H9 (cell line): ENCODE data around the gene GABPB2. TPM values are rescaled to one million over a fixed set of nuclear protein-coding genes. Genes with fewer than 3 reads are reported as not detected.

Source experiments
- DNase-seq: peaks from one replicate; pipeline ENCODE4 v3.0.0-alpha.2; 2017
- H2AFZ ChIP-seq: one replicate; pipeline ENCODE4 v1.6.1; 2013; ENCODE audit warnings: mild to moderate bottlenecking, low read length, control low read depth, moderate library complexity
- H2AK5ac ChIP-seq: 2 replicates; pipeline ENCODE4 v1.6.1; 2013; ENCODE audit warnings: low read length, control low read depth, mixed read lengths; ENCODE audit not compliant: insufficient read length
- H2BK120ac ChIP-seq: one replicate; pipeline ENCODE4 v1.6.1; 2013; ENCODE audit warnings: low read depth, mild to moderate bottlenecking, low read length, control low read depth, inconsistent platforms; ENCODE audit not compliant: poor library complexity, severe bottlenecking
- H2BK12ac ChIP-seq: 2 replicates; pipeline ENCODE4 v1.6.1; 2013; ENCODE audit warnings: low read length, control low read depth, mixed read lengths, low read depth; ENCODE audit not compliant: insufficient read length
- H2BK15ac ChIP-seq: 2 replicates; pipeline ENCODE4 v1.6.1; 2013; ENCODE audit warnings: low read depth, low read length, control low read depth
- H2BK20ac ChIP-seq: one replicate; pipeline ENCODE4 v1.6.1; 2013; ENCODE audit warnings: low read depth, mild to moderate bottlenecking, low read length, control low read depth, inconsistent platforms; ENCODE audit not compliant: poor library complexity, severe bottlenecking
- H2BK5ac ChIP-seq: 2 replicates; pipeline ENCODE4 v1.6.1; 2013; ENCODE audit warnings: low read length, control low read depth, mixed read lengths; ENCODE audit not compliant: insufficient read length
- H3K14ac ChIP-seq: 2 replicates; pipeline ENCODE4 v1.6.1; 2013; ENCODE audit warnings: low read length, control low read depth; ENCODE audit not compliant: insufficient read depth
- H3K18ac ChIP-seq: 2 replicates; pipeline ENCODE4 v1.6.1; 2013; ENCODE audit warnings: low read depth, mild to moderate bottlenecking, mixed read lengths, low read length, control low read depth; ENCODE audit not compliant: insufficient read length
- H3K23ac ChIP-seq: 2 replicates; pipeline ENCODE4 v1.6.1; 2013; ENCODE audit warnings: low read length, control low read depth, mixed read lengths, low read depth; ENCODE audit not compliant: insufficient read length
- H3K23me2 ChIP-seq: 2 replicates; pipeline ENCODE4 v1.6.1; 2013; ENCODE audit warnings: low read depth, mild to moderate bottlenecking, mixed read lengths, low read length, control low read depth; ENCODE audit not compliant: insufficient read length, poor library complexity, severe bottlenecking
- H3K27ac ChIP-seq: 2 replicates; pipeline ENCODE4 v1.5.1; 2013; ENCODE audit warnings: low read length, control low read depth, mixed read lengths, low read depth; ENCODE audit not compliant: insufficient read length
- H3K27me3 ChIP-seq: 2 replicates; pipeline ENCODE4 v1.6.1; 2013; ENCODE audit warnings: low read length, control low read depth, inconsistent platforms; ENCODE audit not compliant: insufficient read depth
- H3K4ac ChIP-seq: 2 replicates; pipeline ENCODE4 v1.6.1; 2013; ENCODE audit warnings: low read depth, mild to moderate bottlenecking, control low read depth, inconsistent platforms, low read length, moderate library complexity
- H3K4me1 ChIP-seq: 2 replicates; pipeline ENCODE4 v1.6.1; 2013; ENCODE audit warnings: low read length, control low read depth, inconsistent platforms; ENCODE audit not compliant: insufficient read depth
- H3K4me2 ChIP-seq: 2 replicates; pipeline ENCODE4 v1.6.1; 2013; ENCODE audit warnings: low read length, control low read depth, mixed read lengths; ENCODE audit not compliant: insufficient read length, insufficient read depth
- H3K56ac ChIP-seq: 2 replicates; pipeline ENCODE4 v1.6.1; 2013; ENCODE audit warnings: low read depth, mild to moderate bottlenecking, mixed read lengths, low read length, control low read depth; ENCODE audit not compliant: insufficient read length
- H3K79me1 ChIP-seq: 2 replicates; pipeline ENCODE4 v1.6.1; 2013; ENCODE audit warnings: low read depth, mild to moderate bottlenecking, moderate library complexity, low read length, control low read depth, inconsistent platforms; ENCODE audit not compliant: insufficient read depth, poor library complexity, severe bottlenecking
- H3K79me2 ChIP-seq: 2 replicates; pipeline ENCODE4 v1.6.1; 2013; ENCODE audit warnings: low read length, control low read depth, inconsistent platforms; ENCODE audit not compliant: insufficient read depth
- H3K9ac ChIP-seq: 2 replicates; pipeline ENCODE4 v1.6.1; 2013; ENCODE audit warnings: low read length, control low read depth, mixed read lengths; ENCODE audit not compliant: insufficient read length; ENCODE audit errors: extremely low read depth
- H3K9me3 ChIP-seq: one replicate; pipeline ENCODE4 v1.6.1; 2013; ENCODE audit warnings: low read depth, low read length, inconsistent platforms; ENCODE audit not compliant: control insufficient read depth
- H3T11ph ChIP-seq: one replicate; pipeline ENCODE4 v1.6.1; 2013; ENCODE audit warnings: mild to moderate bottlenecking, low read length, control low read depth, inconsistent platforms
- H4K20me1 ChIP-seq: one replicate; pipeline ENCODE4 v1.6.1; 2013; ENCODE audit not compliant: control insufficient read depth, insufficient read length, insufficient read depth
- H4K5ac ChIP-seq: 2 replicates; pipeline ENCODE4 v1.6.1; 2013; ENCODE audit warnings: low read depth, mild to moderate bottlenecking, mixed read lengths, low read length, control low read depth; ENCODE audit not compliant: insufficient read length
- H4K8ac ChIP-seq: replicated peaks from 2 replicates; pipeline ENCODE4 v1.6.1; 2013; ENCODE audit warnings: low read length, control low read depth, mixed read lengths, low read depth; ENCODE audit not compliant: insufficient read length
- H4K91ac ChIP-seq: 2 replicates; pipeline ENCODE4 v1.6.1; 2013; ENCODE audit warnings: low read depth, mild to moderate bottlenecking, moderate library complexity, mixed read lengths, low read length, control low read depth; ENCODE audit not compliant: insufficient read length
- H3K27ac Mint-ChIP-seq, 3 experiments: 2 replicates in 2 of 3; 3 replicates in 1 of 3; pipeline ENCODE4 v1.8.0; 2020 to 2021; ENCODE audit warnings: mixed read lengths in 3 of 3, mild to moderate bottlenecking in 1 of 3, moderate library complexity in 1 of 3
- H3K27me3 Mint-ChIP-seq: 2 replicates; pipeline ENCODE4 v1.8.0; 2021; ENCODE audit warnings: low read depth, mild to moderate bottlenecking, moderate library complexity, mixed read lengths
- H3K36me3 Mint-ChIP-seq, 3 experiments: 2 replicates in 2 of 3; 3 replicates in 1 of 3; pipeline ENCODE4 v1.8.0; 2020 to 2021; ENCODE audit warnings: low read depth in 3 of 3, mixed read lengths in 3 of 3; ENCODE audit not compliant: insufficient read depth in 1 of 3
- H3K4me1 Mint-ChIP-seq, 2 experiments: 2 replicates each; pipeline ENCODE4 v1.8.0; 2020; ENCODE audit warnings: mixed read lengths in 2 of 2
- H3K4me3 Mint-ChIP-seq, 2 experiments: 2 replicates in 1 of 2; 3 replicates in 1 of 2; pipeline ENCODE4 v1.8.0; 2020 to 2021; ENCODE audit warnings: mild to moderate bottlenecking in 2 of 2, mixed read lengths in 2 of 2, moderate library complexity in 1 of 2
- H3K9me3 Mint-ChIP-seq, 2 experiments: 2 replicates in 1 of 2; 3 replicates in 1 of 2; pipeline ENCODE4 v1.8.0; 2020; ENCODE audit warnings: mild to moderate bottlenecking in 2 of 2, mixed read lengths in 2 of 2, moderate library complexity in 1 of 2
- WGBS: extraction: QIAGEN DNeasy Blood & Tissue Kit; methylation state at CpG from one replicate; pipeline ENCODE4 v1.1.7; 2013; ENCODE audit warnings: missing lambda C conversion rate, low lambda C conversion rate, mixed read lengths; ENCODE audit not compliant: insufficient read length; ENCODE audit errors: extremely low coverage; 5-methylcytosine and 5-hydroxymethylcytosine counted together
- total RNA-seq: library from RNA; stranded (reverse); gene quantifications from 2 replicates; pipeline ENCODE4 v1.2.1, GENCODE V29; 2021
- TF ChIP-seq, protein P1 (sequence below): fragments of 200-600 bp; sonication (generic); conservative IDR thresholded peaks from 3 replicates; pipeline ENCODE4 v1.8.0; 2021; ENCODE audit warnings: antibody characterized with exemption, mild to moderate bottlenecking

The GABPB2 gene
- total RNA-seq, 1 experiment from 2014 or later = 4.1 TPM

DNA sequence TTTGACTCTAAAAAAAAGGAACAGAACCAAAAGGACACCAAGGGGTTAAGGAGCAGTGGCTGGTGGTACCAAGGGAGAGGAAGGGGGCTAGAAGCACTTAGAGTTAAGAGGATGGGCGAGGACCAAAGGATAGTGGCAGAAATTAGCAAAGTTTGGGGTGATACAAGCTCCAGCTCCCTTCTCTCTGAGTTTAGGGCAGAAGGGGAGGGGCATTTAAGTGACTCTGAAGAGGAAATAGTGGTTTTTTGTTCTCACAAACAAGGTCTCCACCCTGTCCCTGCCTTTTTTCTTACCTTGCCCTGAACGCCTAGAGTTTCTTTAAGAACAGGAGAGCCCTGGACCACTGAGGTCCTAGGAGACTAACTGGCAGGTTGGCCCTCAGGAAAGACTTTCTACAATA, 14.4 kb upstream of the GABPB2 start:
- Histone ChIP-seq H3K23me2 (peaks cover 22% of the 10 kb centered on the region), H3K79me1 (peaks cover 12% of the 10 kb centered on the region), H2AK5ac (no peak overlapping the region), H3K56ac (no peak overlapping the region), H3K18ac (no peak overlapping the region), H2BK120ac (no peak overlapping the region), H3K23ac (no peak overlapping the region), H2AFZ (no peak overlapping the region), H2BK20ac (no peak overlapping the region), H4K5ac (no peak overlapping the region), H2BK15ac (no peak overlapping the region), H3K79me2 (peaks cover 18% of the 10 kb centered on the region; the same call in 1 of the 2 replicates), H4K20me1 (no peaks in the 10 kb centered on the region), H3K14ac (no peak overlapping the region), H3T11ph (no peak overlapping the region), H2BK5ac (no peak overlapping the region), H4K91ac (no peak overlapping the region), H3K4me1 (peaks cover 7% of the 10 kb centered on the region; the same call in 1 of the 2 replicates), H3K27ac (no peak overlapping the region), H3K4me2 (no peak overlapping the region), H3K27me3 (no peaks in the 10 kb centered on the region), H3K9ac (no peak overlapping the region), H4K8ac (no peak overlapping the region), H3K9me3 (no peaks in the 10 kb centered on the region), H2BK12ac (no peak overlapping the region), H3K4ac (no peak overlapping the region)
- Mint-ChIP-seq H3K4me3 (peak overlapping the region in 1 of 2 experiments; percentile 98; a peak in 2 of 5 replicates), H3K4me1 (peaks cover 27 to 31% of the 10 kb centered on the region in 2 experiments), H3K27ac (peak overlapping the region in 1 of 3 experiments; percentile 23; a peak in 2 of 7 replicates), H3K27me3 (no peaks in the 10 kb centered on the region), H3K36me3 (peaks cover 23 to 69% (median 59%) of the 10 kb centered on the region in 3 experiments), H3K9me3 (no peaks in the 10 kb centered on the region)
- DNase-seq = no peak
- TF ChIP-seq, protein P1, sequence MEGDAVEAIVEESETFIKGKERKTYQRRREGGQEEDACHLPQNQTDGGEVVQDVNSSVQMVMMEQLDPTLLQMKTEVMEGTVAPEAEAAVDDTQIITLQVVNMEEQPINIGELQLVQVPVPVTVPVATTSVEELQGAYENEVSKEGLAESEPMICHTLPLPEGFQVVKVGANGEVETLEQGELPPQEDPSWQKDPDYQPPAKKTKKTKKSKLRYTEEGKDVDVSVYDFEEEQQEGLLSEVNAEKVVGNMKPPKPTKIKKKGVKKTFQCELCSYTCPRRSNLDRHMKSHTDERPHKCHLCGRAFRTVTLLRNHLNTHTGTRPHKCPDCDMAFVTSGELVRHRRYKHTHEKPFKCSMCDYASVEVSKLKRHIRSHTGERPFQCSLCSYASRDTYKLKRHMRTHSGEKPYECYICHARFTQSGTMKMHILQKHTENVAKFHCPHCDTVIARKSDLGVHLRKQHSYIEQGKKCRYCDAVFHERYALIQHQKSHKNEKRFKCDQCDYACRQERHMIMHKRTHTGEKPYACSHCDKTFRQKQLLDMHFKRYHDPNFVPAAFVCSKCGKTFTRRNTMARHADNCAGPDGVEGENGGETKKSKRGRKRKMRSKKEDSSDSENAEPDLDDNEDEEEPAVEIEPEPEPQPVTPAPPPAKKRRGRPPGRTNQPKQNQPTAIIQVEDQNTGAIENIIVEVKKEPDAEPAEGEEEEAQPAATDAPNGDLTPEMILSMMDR = no peak
- no CpG with 5 or more reads among the region's 2 CpGs for WGBS
